Measurements from ENCODE around the gene PPIG. TPM values are rescaled to one million over a fixed set of nuclear protein-coding genes. Genes with fewer than 3 reads are reported as not detected.
"Not testable (repeated sequence)": the region's sequence is repeated elsewhere in the genome, so short reads cannot be mapped to it uniquely, and the experiment has no call there.

Gene PPIG
- total RNA-seq, 1 donor from 2014 or later = 34.7 TPM

- not testable (repeated sequence) for ATAC-seq; DNase-seq (ENCODE audit: missing footprints)
- intact Hi-C loops (cut with DNase I) = loop anchor here (5.0 kb wide), 1 partner anchor 110 kb away; the partner anchor contains the start of genes CFAP210 and PHOSPHO2
Measured at GRCh38 chr2:169582552-169583266, 1.4 kb upstream of the PPIG start.

GRCh38 chr2:169583518-169583917, 633 bp upstream of the PPIG start:
- intact Hi-C loops (cut with DNase I) = loop anchor here (5.0 kb wide), 1 partner anchor 109 kb away; the partner anchor contains the start of genes CFAP210 and PHOSPHO2
- ATAC-seq (no peak), DNase-seq (ENCODE audit: missing footprints) (no peak)

GRCh38 chr2:169585673-169586072, 1.5 kb downstream of the PPIG start:
- no peak for ATAC-seq
- intact Hi-C loops (cut with DNase I) = no loop called here

DNA sequence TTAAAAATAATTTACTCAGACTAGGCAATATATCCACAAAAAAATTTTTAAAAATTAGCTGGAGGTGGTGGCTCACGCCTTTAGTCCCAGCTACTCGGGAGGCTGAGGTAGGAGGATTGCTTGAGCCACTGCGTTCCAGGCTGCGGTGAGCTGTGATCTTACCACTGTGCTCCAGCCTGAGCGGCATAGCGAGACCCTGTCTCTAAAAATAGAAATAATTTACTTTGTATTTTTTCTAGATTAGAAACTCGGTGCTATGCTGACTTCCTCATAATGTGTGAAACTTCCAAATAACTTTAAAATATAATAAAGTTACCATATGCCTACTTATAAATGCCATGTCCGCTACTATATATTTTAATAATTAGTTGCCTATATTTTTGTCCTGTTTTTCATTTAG, 6.7 kb downstream of the PPIG start:
- intact Hi-C loops (cut with DNase I) = no loop called here
- DNase-seq (ENCODE audit: missing footprints) = no peak
- ATAC-seq = no peak

More at GRCh38 chr2:169585673-169586072, 1.5 kb downstream of the PPIG start:
- no peak for DNase-seq (ENCODE audit: missing footprints)

- ATAC-seq; intact Hi-C loops (cut with DNase I); DNase-seq (ENCODE audit: missing footprints): not testable (repeated sequence)
Measured at GRCh38 chr2:169596546-169596945, 12.4 kb downstream of the PPIG start.

- ATAC-seq (no peak), DNase-seq (ENCODE audit: missing footprints) (no peak)
- intact Hi-C loops (cut with DNase I) = no loop called here
Measured at GRCh38 chr2:169598982-169599381, 14.8 kb downstream of the PPIG start.

DNA sequence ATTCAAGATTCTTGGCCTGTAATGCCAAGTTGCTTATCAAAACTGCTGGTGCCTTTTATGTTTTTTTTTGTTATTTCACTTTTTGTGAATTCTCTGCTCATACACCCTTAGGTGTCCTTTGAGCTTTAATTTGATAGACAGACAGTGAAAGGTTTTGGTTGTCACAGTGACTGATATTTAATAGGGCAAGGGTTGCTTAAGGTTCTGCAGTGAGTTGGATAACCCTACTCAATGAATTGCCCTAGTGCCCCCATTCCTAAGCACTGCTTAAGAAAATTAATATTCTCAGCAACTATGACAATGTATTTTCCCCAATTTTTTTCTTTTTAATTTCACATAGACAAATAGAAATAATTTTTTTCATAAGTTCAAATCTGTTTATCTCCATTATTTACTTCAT, 15.4 kb downstream of the PPIG start:
- DNase-seq (ENCODE audit: missing footprints) (no peak), ATAC-seq (no peak)
- intact Hi-C loops (cut with DNase I) = no loop called here

- ATAC-seq = no peak
- intact Hi-C loops (cut with DNase I) = no loop called here
Measured at GRCh38 chr2:169609264-169609663, 25.1 kb downstream of the PPIG start.

DNA sequence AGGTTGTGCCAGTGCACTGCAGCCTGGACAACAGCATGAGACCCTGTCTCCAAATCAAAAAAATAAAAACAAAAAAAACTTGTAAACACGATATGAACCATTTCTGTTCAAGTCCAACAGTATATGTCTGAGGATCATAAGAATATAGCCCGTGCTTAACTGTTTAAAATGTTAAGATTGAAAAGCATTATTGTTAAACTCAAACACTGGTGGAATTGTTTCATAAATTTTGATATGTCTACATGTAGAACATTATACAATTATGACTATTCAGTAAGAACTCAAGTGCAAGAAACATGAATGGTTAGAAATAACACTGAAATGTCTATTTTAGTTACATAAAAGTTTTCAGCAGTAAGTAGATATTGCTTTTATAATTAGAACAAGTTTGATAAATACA, 29.7 kb downstream of the PPIG start:
- ATAC-seq (no peak), DNase-seq (ENCODE audit: missing footprints) (no peak)
- intact Hi-C loops (cut with DNase I) = no loop called here

More at GRCh38 chr2:169609264-169609663, 25.1 kb downstream of the PPIG start:
- no peak for DNase-seq (ENCODE audit: missing footprints)

GRCh38 chr2:169615982-169616381, 31.8 kb downstream of the PPIG start:
- intact Hi-C loops (cut with DNase I); DNase-seq (ENCODE audit: missing footprints); ATAC-seq: not testable (repeated sequence)

DNA sequence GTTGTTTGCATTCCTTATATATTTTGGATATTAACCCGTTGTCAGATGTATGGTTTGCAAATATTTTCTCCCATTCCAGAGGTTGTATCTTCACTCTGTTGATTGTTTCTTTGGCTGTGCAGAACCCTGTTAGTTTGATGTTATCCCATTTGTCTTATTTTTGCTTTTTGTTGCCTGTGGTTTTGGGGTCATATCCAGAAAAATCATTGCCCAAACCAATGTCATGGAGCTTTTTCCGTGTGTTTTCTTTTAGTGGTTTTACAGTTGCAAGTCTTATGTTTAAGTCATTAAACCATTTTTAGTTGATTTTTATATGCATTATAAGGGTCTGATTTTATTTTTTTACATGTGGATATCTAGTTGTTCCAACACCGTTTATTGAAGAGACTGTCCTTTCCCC, 35.8 kb downstream of the PPIG start:
- no peak for ATAC-seq
- DNase-seq (ENCODE audit: missing footprints) = no peak
- intact Hi-C loops (cut with DNase I) = no loop called here

- no peak for ATAC-seq
- intact Hi-C loops (cut with DNase I) = no loop called here
Measured at GRCh38 chr2:169620509-169620908, 36.4 kb downstream of the PPIG start.

DNA sequence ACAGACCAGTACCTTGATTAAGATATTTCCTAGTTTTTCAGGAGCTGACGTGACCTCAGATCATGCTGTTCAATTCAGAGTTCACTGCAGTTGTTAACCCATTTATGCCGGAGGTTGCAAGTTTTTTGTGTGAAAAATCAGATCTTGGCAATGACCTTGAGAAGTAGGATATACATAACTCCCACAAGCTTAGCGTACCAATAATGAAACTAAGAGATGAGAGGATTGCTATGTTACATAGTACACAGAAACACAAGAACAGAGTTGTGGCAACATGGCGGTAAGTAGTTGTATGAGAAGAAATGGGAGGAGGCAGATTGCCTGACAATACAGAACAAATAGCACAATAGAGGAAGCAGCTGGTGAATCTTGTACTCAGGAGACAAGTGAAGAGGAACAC, 39.1 kb downstream of the PPIG start:
- intact Hi-C loops (cut with DNase I) = no loop called here
- ATAC-seq (no peak), DNase-seq (ENCODE audit: missing footprints) (no peak)

More at GRCh38 chr2:169620509-169620908, 36.4 kb downstream of the PPIG start:
- DNase-seq (ENCODE audit: missing footprints) = no peak

DNA sequence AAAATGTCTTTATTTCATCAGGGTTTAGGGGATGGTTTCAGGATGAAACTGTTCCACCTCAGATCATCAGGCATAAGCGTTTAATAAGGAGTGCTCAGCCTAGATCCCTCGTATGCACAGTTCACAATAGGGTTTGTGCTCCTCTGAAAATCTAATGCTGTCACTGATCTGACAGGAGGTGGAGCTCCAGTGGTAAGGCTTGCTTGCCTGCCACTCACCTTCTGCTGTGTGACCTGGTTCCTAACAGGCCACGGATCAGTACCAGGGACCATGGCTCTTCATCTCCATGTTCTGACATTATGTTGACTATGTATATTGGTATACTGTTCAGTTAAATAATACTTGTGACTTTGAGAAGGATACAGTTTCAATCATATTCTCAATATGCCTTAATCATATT, 41.6 kb downstream of the PPIG start:
- no peak for DNase-seq (ENCODE audit: missing footprints)
- intact Hi-C loops (cut with DNase I) = no loop called here
- ATAC-seq = no peak

GRCh38 chr2:169636440-169637097, 52.4 kb downstream of the PPIG start:
- no peak for DNase-seq (ENCODE audit: missing footprints)
- intact Hi-C loops (cut with DNase I) = no loop called here
- ATAC-seq = no peak

DNA sequence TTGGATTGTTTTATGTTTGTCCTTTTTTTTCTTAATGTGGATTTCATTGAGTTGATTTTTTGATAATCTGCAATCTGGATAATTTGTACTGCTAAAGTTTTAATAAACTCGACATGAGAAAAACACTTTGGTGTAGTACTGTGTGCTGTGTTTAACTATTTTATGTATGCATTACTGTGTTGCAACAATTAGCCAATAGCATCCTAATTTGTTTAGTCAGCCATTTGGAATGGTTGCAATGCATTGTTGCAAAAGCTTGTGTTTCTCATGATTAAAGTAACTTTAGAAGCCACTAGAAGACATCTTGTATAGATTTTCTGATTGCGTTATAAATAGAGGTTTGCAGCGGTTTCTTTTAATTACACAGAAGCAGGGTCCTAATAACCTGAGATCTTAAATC, 53.5 kb downstream of the PPIG start:
- DNase-seq (ENCODE audit: missing footprints) (no peak), ATAC-seq (no peak)
- intact Hi-C loops (cut with DNase I) = no loop called here

GRCh38 chr2:169640104-169640503, 56.0 kb downstream of the PPIG start:
- intact Hi-C loops (cut with DNase I) = no loop called here
- DNase-seq (ENCODE audit: missing footprints) (no peak), ATAC-seq (no peak)

- no peak for DNase-seq (ENCODE audit: missing footprints)
- no peak for ATAC-seq
- intact Hi-C loops (cut with DNase I) = no loop called here
Measured at GRCh38 chr2:169641464-169641863, 57.3 kb downstream of the PPIG start.

DNA sequence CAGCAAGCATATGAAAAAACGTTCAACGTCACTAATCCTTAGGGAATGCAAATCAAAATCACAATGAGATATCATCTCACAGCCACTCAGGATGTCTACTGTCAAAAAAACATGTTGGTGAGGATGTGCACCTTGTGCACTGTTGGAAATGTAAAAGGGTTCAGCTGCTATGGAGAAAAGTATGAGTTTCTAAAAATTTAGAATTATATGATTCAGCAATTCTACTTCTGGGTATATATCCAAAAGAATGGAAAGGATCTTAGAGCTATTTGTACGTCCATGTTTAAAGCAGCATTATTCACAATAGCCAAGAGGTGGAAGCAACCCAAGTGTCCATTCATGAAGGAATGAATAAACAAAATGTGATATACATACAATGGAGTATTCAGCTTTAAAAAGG, 60.0 kb downstream of the PPIG start:
- intact Hi-C loops (cut with DNase I) = no loop called here
- ATAC-seq = no peak
- no peak for DNase-seq (ENCODE audit: missing footprints)

GRCh38 chr2:169647496-169647895, 63.3 kb downstream of the PPIG start:
- no peak for ATAC-seq
- intact Hi-C loops (cut with DNase I) = no loop called here
- DNase-seq (ENCODE audit: missing footprints) = no peak
